Activated CD4-positive, CD25-positive, alpha-beta regulatory T cell treated with anti-CD3 and anti-CD28 coated beads, Interleukin-2, amount 50 U/mL, for 16 hours (primary cell): ENCODE data around the gene USP1.

Experiments used
- DNase-seq: peaks from one replicate; pipeline ENCODE4 v3.0.0-alpha.2; 2020; ENCODE audit warnings: low read depth, low spot score

Gene USP1, protein sequence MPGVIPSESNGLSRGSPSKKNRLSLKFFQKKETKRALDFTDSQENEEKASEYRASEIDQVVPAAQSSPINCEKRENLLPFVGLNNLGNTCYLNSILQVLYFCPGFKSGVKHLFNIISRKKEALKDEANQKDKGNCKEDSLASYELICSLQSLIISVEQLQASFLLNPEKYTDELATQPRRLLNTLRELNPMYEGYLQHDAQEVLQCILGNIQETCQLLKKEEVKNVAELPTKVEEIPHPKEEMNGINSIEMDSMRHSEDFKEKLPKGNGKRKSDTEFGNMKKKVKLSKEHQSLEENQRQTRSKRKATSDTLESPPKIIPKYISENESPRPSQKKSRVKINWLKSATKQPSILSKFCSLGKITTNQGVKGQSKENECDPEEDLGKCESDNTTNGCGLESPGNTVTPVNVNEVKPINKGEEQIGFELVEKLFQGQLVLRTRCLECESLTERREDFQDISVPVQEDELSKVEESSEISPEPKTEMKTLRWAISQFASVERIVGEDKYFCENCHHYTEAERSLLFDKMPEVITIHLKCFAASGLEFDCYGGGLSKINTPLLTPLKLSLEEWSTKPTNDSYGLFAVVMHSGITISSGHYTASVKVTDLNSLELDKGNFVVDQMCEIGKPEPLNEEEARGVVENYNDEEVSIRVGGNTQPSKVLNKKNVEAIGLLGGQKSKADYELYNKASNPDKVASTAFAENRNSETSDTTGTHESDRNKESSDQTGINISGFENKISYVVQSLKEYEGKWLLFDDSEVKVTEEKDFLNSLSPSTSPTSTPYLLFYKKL

DNA sequence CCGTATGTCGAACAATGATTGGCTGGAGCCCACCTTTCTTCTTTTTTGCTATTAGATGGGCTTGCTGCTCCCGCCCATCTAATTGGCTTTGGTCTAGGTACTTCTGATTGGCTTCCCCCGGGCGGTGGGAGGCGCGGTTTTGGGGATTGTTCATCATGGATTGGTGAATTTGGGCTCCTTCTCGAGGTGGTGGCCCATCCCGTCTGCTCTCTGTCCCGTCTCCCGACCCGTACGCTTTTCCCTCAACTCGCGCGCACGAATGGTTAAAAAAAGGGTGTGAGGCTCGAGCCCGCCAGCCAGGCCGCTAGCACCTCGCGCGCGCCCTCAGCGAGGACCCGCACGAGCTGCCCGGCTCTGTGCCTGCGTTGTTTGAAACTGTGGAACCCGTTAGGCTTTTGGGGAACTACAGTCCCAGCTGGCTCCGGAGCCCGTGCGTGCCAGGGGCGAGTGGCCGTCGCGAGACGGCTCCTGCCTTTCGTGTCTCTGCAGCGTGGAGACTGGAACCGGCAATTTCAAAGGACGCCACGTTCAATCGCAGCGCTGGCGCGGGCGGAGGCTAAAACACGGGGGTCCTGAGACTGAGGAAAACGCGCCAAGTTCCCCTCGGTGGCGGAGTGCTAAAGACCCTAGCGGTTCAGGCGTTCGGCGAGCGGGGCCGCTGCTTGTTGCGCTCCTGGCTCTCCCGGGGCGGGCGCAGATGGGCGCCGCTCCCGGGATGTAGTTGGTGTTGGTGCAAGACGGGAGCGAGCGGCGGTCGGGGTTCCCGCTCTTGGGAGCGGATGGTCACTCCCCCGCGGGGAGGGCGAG is at the start of gene USP1:
Gene USP1 (plus strand): TSS at position 584 of the 807 bp plus-strand sequence. CDS start 2,819 bp downstream, outside the sequence.
- DNase-seq: peak; percentile 96

DNA sequence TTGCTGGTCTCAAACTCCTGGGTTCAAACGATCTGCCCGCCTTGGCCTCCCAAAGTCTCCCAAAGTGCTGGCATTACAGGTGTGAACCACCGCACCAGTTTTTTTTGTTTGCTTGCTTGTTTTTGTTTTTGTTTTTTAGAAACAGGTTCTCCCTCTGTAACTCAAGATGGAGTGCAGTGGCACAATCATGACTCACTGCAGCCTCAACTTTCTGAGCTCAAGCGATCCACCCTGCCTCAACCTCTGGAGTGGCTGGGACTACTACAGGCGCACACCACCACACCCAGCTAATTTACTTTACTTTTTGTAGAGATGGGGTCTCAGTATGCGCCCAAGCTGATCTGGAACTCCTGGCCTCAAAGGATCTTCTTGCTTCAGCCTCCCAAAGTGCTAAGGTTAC is 47.3 kb upstream of the USP1 start:
- no peak for DNase-seq

- DNase-seq: no peak
Observed at GRCh38 chr1:62390071-62390470, 46.8 kb upstream of the USP1 start.

DNA sequence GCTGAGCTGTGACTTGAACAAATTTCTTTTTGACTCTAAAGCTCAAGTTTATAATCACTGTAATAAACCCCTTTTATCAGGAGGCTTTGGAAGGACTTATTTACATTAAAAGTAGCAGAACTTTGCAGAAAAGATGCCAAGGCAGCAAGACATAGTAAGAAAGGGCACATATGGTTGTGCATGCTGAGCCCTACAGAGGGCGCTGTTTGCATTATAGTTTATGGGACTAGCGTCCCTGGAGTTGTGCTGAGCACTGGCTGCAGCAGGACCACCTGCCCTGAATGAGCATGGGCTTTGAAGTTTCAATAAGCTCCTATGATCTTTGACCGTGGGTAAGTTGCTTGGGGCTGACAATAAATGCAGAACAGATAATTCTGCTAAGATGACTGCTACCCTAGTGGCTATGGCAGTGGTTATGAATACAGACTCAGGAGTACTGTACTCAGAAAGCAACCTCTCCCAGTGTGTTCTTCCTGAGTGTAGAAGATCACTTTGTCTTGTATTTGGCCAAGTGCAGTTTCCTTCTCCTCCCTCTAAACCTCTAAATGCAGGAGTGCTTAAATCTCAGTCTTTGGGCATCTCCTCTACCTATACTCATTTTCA is 45.4 kb upstream of the USP1 start:
- DNase-seq: no peak

DNA sequence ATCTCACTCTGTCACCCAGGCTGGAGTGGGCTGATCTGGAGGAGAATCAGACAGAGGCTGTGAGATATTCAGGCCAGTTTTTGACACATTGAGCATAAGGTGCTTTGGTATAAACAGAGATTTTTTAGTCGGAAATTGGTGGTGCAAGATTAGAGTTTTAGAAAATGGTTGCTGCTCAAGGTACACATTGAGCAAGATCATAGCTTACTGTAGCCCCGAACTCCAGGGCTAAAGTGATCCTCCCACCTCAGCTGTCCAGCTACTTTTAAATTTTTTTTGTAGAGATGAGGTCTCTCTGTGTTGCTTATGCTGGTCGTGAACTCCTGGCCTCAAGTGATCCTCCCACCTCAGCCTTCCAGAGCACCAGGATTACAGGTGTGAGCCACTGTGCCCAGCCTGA is 43.9 kb upstream of the USP1 start:
- DNase-seq: no peak

DNA sequence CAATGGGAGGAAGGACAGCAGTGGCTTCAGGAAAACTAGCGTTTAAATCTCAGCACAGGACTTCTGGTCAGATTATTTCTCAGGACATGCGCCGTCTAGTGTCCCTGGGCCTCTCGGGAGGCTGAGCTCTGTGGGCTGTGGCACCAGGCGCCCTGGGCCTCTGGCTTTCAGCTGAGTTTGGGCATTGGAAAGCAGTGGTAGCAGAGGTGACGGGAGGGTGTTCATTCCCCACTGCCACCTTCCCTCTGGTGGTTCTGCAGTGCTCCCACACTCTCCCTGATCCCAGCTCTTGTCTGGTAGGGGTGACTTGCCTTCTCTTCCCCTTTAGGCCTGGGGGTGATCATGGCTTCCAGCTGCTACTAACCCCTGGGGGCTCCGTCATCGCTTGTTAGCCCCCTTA is 42.2 kb upstream of the USP1 start:
- no peak for DNase-seq

DNA sequence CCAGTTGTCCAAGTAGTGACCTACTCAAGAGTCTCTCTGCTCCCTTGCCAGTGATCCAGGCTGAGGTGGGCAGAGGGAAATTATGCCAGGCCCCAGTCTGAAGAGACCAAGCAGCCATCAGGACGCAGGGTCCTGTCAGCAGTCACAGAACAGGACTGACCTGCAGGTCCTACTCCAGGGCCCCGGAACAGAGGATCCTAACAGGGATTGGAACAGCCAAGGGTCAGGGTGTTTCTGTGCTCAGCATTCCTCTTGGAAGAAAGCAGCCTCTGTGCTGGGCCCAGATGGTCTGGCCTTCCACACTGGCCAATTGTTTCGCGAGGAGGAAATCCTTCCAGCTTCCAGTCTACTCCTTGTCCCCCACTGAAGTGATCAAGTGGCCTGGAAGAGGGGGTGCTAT is 41.6 kb upstream of the USP1 start:
- no peak for DNase-seq

DNA sequence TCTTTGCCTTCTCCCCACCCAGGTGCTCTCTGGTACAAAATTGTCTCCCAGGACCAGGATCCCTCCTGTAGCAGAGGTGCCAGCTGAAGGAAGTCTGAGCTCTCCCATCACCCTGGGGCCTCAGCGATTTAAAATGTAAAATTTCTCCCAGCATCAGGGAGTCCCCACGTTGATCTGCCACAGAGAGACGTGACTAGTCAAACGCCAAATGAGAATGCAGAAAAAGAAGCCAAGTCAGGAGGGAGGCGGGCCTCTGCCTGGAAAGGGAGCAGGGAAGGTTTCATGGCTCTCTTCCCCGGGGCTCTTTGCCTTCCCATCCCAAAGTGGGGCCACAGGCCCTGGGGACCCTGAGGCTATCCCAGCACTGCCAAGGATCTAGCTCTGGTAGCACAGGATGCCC is 40.0 kb upstream of the USP1 start:
- no peak for DNase-seq

- DNase-seq: no peak
Observed at GRCh38 chr1:62397301-62397700, 39.5 kb upstream of the USP1 start.

DNA sequence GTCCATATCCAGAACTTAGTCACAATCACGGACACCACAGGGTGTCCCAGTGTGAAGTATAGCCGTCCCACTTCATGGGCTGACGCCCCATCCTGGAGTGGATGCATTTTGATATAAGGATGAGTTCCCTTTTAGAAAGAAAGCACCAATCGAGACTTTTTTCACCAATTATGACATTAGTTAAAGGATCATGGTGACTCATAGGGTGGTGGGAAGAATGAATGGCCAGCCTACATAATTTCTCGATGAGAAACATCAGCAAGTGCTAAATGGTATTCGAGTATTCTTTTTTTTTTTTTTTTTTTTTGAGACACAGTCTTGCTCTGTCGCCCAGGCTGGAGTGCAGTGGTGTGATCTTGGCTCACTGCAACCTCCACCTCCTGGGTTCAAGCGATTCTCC is 38.5 kb upstream of the USP1 start:
- DNase-seq: no peak

GRCh38 chr1:62401034-62401760 is 35.7 kb upstream of the USP1 start:
- DNase-seq: no peak

DNA sequence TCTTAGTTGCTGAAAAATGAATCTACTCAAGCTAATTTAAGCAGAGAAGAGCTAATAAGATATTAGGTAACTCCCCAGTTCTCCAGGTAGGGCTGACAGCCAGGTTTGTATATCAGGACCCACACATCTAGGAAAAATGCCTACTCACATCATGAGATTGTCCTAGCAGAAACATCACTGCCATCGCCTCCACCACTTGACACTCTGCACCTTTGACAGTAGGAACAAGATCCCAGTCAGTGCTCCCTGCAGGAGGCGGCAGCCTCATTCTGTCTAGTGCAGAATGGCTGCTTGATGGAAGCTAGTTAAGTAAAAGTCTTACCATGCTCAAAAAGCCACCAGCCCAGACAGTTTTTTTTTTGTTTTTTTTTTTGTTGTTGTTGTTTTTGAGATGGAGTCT is 31.6 kb upstream of the USP1 start:
- DNase-seq: no peak

GRCh38 chr1:62406576-62406975 is 30.3 kb upstream of the USP1 start:
- DNase-seq: no peak

GRCh38 chr1:62407398-62408009 is 29.3 kb upstream of the USP1 start:
- DNase-seq: no peak

- DNase-seq: no peak
Observed at GRCh38 chr1:62415687-62416086, 21.2 kb upstream of the USP1 start.

GRCh38 chr1:62417351-62417999 is 19.4 kb upstream of the USP1 start:
- DNase-seq: no peak

DNA sequence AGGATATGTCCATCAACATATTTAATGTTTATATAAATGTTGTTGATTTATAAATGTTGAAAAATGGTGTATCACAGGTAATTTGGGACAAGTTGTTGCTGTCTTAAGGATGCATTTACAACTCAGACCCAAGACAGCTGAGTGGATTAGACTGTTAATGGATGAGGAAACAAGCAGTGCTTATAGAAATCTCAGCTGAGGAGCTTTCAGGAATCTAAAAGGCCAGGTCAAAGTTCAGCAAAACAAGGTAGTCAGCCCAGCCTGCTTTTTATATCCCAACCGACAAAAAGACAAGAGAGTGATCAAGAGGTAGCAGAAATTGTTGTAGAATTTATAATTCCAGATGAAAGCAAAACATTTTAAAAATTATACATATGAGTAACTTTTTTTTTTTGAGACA is 16.6 kb upstream of the USP1 start:
- DNase-seq: no peak

DNA sequence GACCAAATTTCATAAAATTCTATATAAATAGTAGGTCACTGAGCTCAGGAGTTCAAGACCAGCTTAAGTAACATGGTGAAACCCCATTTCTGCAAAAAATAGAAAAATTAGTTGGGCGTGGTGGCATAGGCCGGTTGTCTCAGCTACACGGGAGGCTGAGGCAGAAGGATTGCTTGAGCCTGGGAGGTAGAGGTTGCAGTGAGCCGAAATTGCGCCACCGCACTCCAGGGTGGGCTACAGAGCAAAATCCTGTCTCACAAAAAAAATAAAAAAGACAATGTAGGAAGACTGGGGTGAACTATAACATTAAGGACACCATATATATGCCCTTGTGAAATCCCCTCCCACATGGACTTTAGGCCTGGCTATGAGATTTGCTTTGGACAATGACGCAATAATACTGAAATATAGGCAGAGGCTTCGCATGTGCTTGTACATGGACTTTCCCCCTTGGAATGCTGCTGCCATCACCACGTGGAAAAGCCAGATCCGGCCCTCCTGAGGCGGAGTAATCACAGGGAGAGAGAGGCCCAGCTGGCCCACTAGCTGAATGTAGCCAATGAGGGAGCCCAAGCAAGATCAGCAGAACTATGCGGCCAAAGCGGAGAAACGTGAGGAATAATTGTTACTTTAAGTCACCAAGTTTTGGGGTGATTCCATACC is 13.1 kb upstream of the USP1 start:
- no peak for DNase-seq

GRCh38 chr1:62424411-62424810 is 12.4 kb upstream of the USP1 start:
- no peak for DNase-seq

DNA sequence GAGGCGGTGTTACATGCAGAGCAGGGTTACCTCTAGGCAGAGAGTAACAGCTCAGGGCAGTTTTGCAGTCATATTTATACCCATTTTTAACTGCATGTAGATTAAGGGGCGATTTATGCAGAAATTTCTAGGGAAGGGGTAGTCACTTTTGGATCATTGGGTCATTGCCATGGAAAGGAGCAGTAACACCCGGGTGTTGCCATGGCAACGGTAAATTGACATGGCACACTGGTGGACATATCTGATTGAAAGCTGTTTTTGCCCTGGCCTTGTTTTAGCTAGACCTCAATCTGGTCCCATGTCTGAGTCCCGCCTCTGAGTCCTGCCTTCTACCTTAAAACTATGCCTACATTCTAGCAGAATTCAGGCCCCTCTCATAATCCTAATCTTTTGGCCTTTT is 11.8 kb upstream of the USP1 start:
- no peak for DNase-seq
